GM12801 (cell line): ENCODE measurements around the gene MRPL52.

ENCODE experiments used
- TF ChIP-seq, protein P1 (sequence below): IDR thresholded peaks from one replicate; pipeline ENCODE4 v1.5.1; 2011; ENCODE audit warnings: control low read depth; ENCODE audit not compliant: insufficient read length; ENCODE audit errors: extremely low read depth

MRPL52 gene

GRCh38 chr14:22822571-22823098, 7.1 kb upstream of the MRPL52 start:
- TF ChIP-seq, protein P1, sequence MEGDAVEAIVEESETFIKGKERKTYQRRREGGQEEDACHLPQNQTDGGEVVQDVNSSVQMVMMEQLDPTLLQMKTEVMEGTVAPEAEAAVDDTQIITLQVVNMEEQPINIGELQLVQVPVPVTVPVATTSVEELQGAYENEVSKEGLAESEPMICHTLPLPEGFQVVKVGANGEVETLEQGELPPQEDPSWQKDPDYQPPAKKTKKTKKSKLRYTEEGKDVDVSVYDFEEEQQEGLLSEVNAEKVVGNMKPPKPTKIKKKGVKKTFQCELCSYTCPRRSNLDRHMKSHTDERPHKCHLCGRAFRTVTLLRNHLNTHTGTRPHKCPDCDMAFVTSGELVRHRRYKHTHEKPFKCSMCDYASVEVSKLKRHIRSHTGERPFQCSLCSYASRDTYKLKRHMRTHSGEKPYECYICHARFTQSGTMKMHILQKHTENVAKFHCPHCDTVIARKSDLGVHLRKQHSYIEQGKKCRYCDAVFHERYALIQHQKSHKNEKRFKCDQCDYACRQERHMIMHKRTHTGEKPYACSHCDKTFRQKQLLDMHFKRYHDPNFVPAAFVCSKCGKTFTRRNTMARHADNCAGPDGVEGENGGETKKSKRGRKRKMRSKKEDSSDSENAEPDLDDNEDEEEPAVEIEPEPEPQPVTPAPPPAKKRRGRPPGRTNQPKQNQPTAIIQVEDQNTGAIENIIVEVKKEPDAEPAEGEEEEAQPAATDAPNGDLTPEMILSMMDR, result no peak

- TF ChIP-seq, protein P1, result no peak
Measured at GRCh38 chr14:22824711-22825359, 4.9 kb upstream of the MRPL52 start.

DNA sequence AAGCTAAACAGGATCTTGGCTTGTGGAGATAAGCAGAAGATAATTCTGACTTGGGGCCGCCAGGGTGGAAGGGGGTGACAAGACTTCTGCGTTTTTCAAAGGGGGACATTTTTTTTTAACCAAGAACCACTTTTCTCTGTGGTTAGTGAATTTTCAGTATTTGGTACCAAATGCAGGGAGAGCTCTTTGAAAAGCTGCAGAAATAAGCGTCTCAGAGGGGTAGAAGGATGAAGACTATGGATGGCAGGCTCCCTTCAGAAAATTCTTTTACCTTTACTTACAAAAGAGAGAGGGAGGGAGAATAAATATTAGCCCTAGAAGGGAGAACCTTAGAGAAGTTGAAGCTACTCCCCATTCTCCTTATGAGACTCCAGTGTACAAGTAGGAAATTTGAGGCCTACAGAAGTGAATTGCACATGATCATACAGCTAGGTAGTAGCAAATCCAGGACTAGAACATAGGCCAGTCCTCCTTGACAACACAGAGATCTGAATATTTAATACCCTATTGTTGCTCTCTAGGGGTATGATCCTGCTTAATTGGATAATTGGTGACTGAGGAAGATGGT, 840 bp downstream of the MRPL52 start:
- TF ChIP-seq, protein P1, result no peak

GRCh38 chr14:22835505-22835904, 5.8 kb downstream of the MRPL52 start:
- TF ChIP-seq, protein P1, result no peak

GRCh38 chr14:22836301-22837113, 6.8 kb downstream of the MRPL52 start, which contains the start of gene MMP14:
Gene MMP14 (plus strand): TSS chr14:22836585. CDS start chr14:22836818, 233 bp downstream.
- TF ChIP-seq, protein P1, result no peak

DNA sequence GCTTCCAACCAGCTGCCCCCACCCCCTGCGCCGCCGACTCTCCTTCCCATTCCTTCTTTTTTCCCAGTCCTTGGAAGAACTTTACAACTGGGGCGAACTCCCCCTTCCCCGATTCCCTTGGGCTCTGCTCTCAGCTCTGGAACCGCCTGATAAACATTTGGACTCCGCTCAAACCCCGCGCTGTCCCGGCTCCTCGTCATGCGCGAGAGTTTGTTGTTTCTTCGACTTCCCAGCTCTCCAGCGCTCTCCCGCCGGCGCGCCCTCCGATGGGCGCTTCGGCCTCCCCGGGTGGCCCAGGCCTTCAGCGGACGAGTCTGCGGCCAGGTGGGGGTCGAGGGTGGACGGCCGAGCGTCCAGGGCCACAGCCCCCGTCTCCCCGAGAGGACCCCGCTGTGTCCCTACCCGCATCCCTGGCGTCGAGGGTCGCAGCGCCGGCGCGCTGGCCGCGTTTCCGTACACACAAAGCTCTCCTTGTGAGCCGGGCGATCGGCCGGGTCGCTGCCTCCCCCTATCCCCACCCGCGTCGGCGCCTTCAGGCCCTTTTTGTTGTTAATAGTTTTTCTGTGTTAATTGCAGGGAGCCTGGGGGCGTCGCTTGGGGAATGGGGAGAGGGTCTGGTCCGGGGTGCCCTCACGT, 7.5 kb downstream of the MRPL52 start:
- TF ChIP-seq, protein P1, result no peak
